GM23338 (cell line): ENCODE measurements around the gene CEP43. TPM values are rescaled to one million over a fixed set of nuclear protein-coding genes. Genes with fewer than 3 reads are reported as not detected.

ENCODE experiments used
- ATAC-seq: fragments of 200-7000 bp; cut with Tn5 transposase; 3 replicates; pipeline ENCODE4 v1.9.1; 2020
- DNase-seq: peaks from one replicate; pipeline ENCODE4 v3.0.0-alpha.2; 2015; ENCODE audit warnings: low spot score
- H2AFZ ChIP-seq: fragments of 200-600 bp; sonication (generic); 2 replicates; pipeline ENCODE4 v1.8.0; 2016; ENCODE audit warnings: antibody characterized with exemption, mild to moderate bottlenecking, moderate library complexity
- H3F3A ChIP-seq: fragments of 200-600 bp; sonication (generic); replicated peaks from 2 replicates; pipeline ENCODE4 v1.8.0; 2017; ENCODE audit warnings: antibody characterized with exemption, mixed run types, low read depth
- H3K27ac ChIP-seq: fragments of 200-600 bp; sonication (generic); 2 replicates; pipeline ENCODE4 v1.6.1; 2016; ENCODE audit warnings: low read depth
- H3K27me3 ChIP-seq: fragments of 200-600 bp; sonication (generic); 2 replicates; pipeline ENCODE4 v1.8.0; 2016; ENCODE audit warnings: mild to moderate bottlenecking, mixed run types, moderate library complexity; ENCODE audit not compliant: insufficient read depth
- H3K36me3 ChIP-seq: fragments of 200-600 bp; sonication (generic); 2 replicates; pipeline ENCODE4 v1.8.0; 2016; ENCODE audit warnings: mild to moderate bottlenecking; ENCODE audit not compliant: insufficient read depth
- H3K4me1 ChIP-seq: fragments of 200-600 bp; sonication (generic); 2 replicates; pipeline ENCODE4 v1.8.0; 2016; ENCODE audit warnings: mild to moderate bottlenecking, moderate library complexity; ENCODE audit not compliant: insufficient read depth
- H3K4me2 ChIP-seq: fragments of 200-600 bp; sonication (generic); 2 replicates; pipeline ENCODE4 v1.7.1; 2017; ENCODE audit warnings: mixed run types
- H3K4me3 ChIP-seq: fragments of 200-600 bp; sonication (generic); 2 replicates; pipeline ENCODE4 v1.6.1; 2016; ENCODE audit warnings: mixed run types
- H3K79me2 ChIP-seq: fragments of 200-600 bp; sonication (generic); replicated peaks from 2 replicates; pipeline ENCODE4 v1.8.0; 2017; ENCODE audit warnings: mild to moderate bottlenecking; ENCODE audit not compliant: insufficient read depth
- H3K9me2 ChIP-seq: fragments of 200-600 bp; sonication (generic); 2 replicates; pipeline ENCODE4 v1.8.0; 2017; ENCODE audit not compliant: insufficient read depth
- H4K20me1 ChIP-seq: fragments of 200-600 bp; sonication (generic); replicated peaks from 2 replicates; pipeline ENCODE4 v1.8.0; 2017; ENCODE audit warnings: mild to moderate bottlenecking; ENCODE audit not compliant: insufficient read depth
- H3K27ac Mint-ChIP-seq: 2 replicates; pipeline ENCODE4 v1.8.0; 2020; ENCODE audit warnings: inconsistent platforms, mild to moderate bottlenecking, moderate library complexity, mixed read lengths
- H3K27me3 Mint-ChIP-seq: 3 replicates; pipeline ENCODE4 v1.8.0; 2022; ENCODE audit warnings: low read depth, mild to moderate bottlenecking, moderate library complexity, mixed read lengths, inconsistent platforms; ENCODE audit not compliant: insufficient read depth, poor library complexity
- H3K36me3 Mint-ChIP-seq: 3 replicates; pipeline ENCODE4 v1.8.0; 2021; ENCODE audit warnings: low read depth, mild to moderate bottlenecking, inconsistent platforms, moderate library complexity, mixed read lengths
- H3K4me1 Mint-ChIP-seq: 3 replicates; pipeline ENCODE4 v1.8.0; 2020; ENCODE audit warnings: mild to moderate bottlenecking, inconsistent platforms, mixed read lengths
- H3K4me3 Mint-ChIP-seq: 3 replicates; pipeline ENCODE4 v1.8.0; 2021; ENCODE audit warnings: moderate library complexity, mild to moderate bottlenecking, inconsistent platforms, mixed read lengths
- H3K9me3 Mint-ChIP-seq: 3 replicates; pipeline ENCODE4 v1.8.0; 2020; ENCODE audit warnings: moderate library complexity, mild to moderate bottlenecking, inconsistent platforms, mixed read lengths
- CTCF ChIP-seq, 2 experiments: fragments of 200-600 bp in 1 of 2; sonication (generic) in 1 of 2; conservative IDR thresholded peaks; 2 replicates each; pipeline versions ENCODE4 v1.5.1 to v1.6.1; 2016 to 2017; ENCODE audit warnings: antibody characterized with exemption in 2 of 2, low read depth in 2 of 2, mild to moderate bottlenecking in 2 of 2, moderate library complexity in 1 of 2
- ETS1 ChIP-seq: IDR thresholded peaks from 2 replicates; pipeline ENCODE4 v1.6.1; 2016; ENCODE audit warnings: antibody characterized with exemption
- EZH2 ChIP-seq: fragments of 200-600 bp; sonication (generic); IDR thresholded peaks from one replicate; pipeline ENCODE4 v1.8.0; 2017; ENCODE audit warnings: antibody characterized with exemption, mild to moderate bottlenecking, low read depth; ENCODE audit not compliant: unreplicated experiment
- EZH2phosphoT487 ChIP-seq: fragments of 200-600 bp; sonication (generic); IDR thresholded peaks from one replicate; pipeline ENCODE4 v1.8.1; 2018; ENCODE audit warnings: antibody characterized with exemption; ENCODE audit not compliant: unreplicated experiment
- POLR2AphosphoS5 ChIP-seq: IDR thresholded peaks from 2 replicates; pipeline ENCODE4 v1.6.1; 2016; ENCODE audit warnings: antibody characterized with exemption, low read depth
- STAT1 ChIP-seq: IDR thresholded peaks from one replicate; pipeline ENCODE4 v1.6.1; 2016; ENCODE audit warnings: antibody characterized with exemption; ENCODE audit not compliant: unreplicated experiment
- polyA plus RNA-seq: library from polyadenylated mRNA; unstranded; fragments of >200 nt; fragmentation: Nextera tagmentation; extraction: Ambion mirVana; gene quantifications from 2 replicates; pipeline ENCODE4 v1.2.1, GENCODE V29; 2016
- total RNA-seq: library from RNA; depleted of rRNA; stranded (reverse); fragments of >200 nt; shearing (Covaris generic); gene quantifications from 2 replicates; pipeline ENCODE4 v1.2.3, GENCODE V29; 2014
- TF ChIP-seq, protein P1 (sequence below): fragments of 250-450 bp; sonication (Bioruptor Pico); IDR thresholded peaks from 2 replicates; pipeline ENCODE4 v1.5.0; 2020; ENCODE audit warnings: mild to moderate bottlenecking, moderate library complexity

The CEP43 gene
- total and polyA plus RNA-seq, 2 experiments from 2014 or later, result 39.9 to 44.3 TPM

DNA sequence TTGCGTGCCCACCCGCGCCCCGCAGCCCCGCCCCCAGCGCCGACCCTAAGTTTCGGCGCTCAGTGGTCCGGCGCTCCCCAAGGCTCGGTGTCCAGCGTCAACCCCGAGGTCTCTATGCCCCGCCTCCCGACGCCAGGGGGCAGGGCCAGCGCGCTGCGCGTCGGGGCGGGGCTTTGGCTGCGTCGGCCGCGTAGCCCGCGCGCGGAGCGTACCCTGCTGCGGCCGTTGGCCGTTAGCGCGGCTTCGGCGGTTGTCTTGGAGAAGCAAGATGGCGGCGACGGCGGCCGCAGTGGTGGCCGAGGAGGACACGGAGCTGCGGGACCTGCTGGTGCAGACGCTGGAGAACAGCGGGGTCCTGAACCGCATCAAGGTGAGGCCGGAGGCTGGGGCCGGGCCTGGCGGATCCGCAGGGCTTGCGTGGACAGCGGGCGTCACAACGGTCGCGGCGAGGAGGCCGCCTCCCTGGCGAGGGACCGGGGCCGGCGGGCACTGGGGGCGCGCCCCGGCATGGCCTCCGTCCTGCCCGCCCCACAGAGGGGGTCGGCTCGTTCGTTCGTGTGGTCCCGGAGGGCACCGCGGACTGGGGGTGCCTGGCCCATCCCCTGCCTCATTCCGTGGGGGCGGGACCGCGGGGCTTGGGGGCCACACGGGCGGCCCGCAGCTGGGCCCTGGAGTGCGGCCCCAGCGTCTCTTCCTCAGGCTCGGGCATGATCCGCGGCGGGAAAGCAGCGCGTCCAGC is at the start of gene CEP43 (continued):
- no peak for TF ChIP-seq ETS1

DNA sequence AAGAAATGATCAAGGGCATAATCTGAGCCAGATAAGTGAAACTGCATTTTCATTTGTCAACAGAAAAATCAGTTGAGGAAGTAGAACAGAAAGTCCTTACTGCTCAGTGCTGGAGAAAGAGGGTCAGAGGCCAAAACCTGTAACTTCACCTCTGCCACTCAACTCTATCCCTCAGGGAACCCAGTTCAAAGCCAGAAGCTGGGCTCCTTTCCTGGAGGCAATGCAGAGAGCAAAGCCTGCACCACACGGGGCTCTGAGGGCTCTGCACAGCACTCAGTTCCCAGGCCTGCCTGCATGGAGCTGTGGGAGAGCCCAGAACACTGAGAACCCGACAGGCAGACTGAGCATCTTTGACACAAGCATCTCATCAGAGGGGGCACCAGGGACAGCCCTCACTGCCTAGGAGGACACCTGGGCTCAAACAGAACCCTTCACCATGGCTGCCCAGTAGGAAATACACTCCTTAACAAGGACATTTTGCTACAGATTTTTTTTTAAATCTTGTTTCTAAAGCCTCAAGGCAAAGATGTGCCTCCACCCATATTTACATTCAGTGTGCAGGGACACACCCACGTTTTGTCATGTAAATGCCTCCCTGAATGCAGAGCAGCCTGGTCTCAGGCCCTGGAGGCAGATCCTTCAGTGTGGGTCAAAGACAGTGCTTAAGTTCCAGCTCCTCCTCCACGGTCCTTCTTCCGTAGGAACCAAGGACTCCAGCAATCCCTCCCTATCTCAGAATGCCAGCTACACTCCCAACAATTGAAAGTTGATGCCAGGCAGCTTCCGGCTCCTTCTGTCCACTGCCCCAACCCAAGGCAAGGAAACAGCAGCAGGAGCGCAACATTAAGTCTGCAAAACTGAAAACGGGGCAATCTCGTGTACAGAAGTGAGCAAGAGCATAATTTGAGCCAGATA is 49.4 kb upstream of the CEP43 start:
- Histone ChIP-seq H4K20me1 (no peaks in the 10 kb centered on the region; the same call in 1 of the 2 replicates), H3K4me1 (peaks cover 11% of the 10 kb centered on the region), H3K4me2 (peak overlapping the region; percentile 58; the same call in 1 of the 2 replicates), H2AFZ (no peak overlapping the region), H3K79me2 (peaks cover 5% of the 10 kb centered on the region; the same call in 1 of the 2 replicates), H3K27me3 (no peaks in the 10 kb centered on the region), H3K27ac (peak overlapping the region; percentile 79; the same call in 1 of the 2 replicates), H3F3A (no peaks in the 10 kb centered on the region), H3K9me2 (no peaks in the 10 kb centered on the region), H3K36me3 (no peaks in the 10 kb centered on the region; the same call in 1 of the 2 replicates), H3K4me3 (0 out of 2 replicates have a peak overlapping the region, but pooled peaks have one; percentile 20)
- no peaks in the 10 kb centered on the region for H3K27me3 Mint-ChIP-seq
- TF ChIP-seq EZH2phosphoT487 (no peak), POLR2AphosphoS5 (no peak), CTCF (conservative IDR thresholded peaks at IDR 0.05; ENCODE audit: low read depth in 2 of 2) (no peak), STAT1 (no peak), EZH2 (no peak)
- TF ChIP-seq, protein P1, sequence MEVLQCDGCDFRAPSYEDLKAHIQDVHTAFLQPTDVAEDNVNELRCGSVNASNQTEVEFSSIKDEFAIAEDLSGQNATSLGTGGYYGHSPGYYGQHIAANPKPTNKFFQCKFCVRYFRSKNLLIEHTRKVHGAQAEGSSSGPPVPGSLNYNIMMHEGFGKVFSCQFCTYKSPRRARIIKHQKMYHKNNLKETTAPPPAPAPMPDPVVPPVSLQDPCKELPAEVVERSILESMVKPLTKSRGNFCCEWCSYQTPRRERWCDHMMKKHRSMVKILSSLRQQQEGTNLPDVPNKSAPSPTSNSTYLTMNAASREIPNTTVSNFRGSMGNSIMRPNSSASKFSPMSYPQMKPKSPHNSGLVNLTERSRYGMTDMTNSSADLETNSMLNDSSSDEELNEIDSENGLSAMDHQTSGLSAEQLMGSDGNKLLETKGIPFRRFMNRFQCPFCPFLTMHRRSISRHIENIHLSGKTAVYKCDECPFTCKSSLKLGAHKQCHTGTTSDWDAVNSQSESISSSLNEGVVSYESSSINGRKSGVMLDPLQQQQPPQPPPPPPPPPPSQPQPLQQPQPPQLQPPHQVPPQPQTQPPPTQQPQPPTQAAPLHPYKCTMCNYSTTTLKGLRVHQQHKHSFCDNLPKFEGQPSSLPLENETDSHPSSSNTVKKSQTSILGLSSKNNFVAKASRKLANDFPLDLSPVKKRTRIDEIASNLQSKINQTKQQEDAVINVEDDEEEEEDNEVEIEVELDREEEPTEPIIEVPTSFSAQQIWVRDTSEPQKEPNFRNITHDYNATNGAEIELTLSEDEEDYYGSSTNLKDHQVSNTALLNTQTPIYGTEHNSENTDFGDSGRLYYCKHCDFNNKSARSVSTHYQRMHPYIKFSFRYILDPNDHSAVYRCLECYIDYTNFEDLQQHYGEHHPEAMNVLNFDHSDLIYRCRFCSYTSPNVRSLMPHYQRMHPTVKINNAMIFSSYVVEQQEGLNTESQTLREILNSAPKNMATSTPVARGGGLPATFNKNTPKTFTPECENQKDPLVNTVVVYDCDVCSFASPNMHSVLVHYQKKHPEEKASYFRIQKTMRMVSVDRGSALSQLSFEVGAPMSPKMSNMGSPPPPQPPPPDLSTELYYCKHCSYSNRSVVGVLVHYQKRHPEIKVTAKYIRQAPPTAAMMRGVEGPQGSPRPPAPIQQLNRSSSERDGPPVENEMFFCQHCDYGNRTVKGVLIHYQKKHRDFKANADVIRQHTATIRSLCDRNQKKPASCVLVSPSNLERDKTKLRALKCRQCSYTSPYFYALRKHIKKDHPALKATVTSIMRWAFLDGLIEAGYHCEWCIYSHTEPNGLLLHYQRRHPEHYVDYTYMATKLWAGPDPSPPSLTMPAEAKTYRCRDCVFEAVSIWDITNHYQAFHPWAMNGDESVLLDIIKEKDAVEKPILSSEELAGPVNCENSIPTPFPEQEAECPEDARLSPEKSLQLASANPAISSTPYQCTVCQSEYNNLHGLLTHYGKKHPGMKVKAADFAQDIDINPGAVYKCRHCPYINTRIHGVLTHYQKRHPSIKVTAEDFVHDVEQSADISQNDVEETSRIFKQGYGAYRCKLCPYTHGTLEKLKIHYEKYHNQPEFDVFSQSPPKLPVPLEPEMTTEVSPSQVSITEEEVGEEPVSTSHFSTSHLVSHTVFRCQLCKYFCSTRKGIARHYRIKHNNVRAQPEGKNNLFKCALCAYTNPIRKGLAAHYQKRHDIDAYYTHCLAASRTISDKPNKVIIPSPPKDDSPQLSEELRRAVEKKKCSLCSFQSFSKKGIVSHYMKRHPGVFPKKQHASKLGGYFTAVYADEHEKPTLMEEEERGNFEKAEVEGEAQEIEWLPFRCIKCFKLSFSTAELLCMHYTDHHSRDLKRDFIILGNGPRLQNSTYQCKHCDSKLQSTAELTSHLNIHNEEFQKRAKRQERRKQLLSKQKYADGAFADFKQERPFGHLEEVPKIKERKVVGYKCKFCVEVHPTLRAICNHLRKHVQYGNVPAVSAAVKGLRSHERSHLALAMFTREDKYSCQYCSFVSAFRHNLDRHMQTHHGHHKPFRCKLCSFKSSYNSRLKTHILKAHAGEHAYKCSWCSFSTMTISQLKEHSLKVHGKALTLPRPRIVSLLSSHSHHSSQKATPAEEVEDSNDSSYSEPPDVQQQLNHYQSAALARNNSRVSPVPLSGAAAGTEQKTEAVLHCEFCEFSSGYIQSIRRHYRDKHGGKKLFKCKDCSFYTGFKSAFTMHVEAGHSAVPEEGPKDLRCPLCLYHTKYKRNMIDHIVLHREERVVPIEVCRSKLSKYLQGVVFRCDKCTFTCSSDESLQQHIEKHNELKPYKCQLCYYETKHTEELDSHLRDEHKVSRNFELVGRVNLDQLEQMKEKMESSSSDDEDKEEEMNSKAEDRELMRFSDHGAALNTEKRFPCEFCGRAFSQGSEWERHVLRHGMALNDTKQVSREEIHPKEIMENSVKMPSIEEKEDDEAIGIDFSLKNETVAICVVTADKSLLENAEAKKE (CRISPR knock-in tag), result no peak
- no peak overlapping the region for H3K27ac Mint-ChIP-seq
- H3K4me1 Mint-ChIP-seq, result peaks cover 4% of the 10 kb centered on the region
- H3K36me3 Mint-ChIP-seq, result peaks cover 49% of the 10 kb centered on the region
- H3K4me3 Mint-ChIP-seq, result no peak overlapping the region; the same call in 2 of the 3 replicates
- peak; percentile 83 for ATAC-seq
- peaks cover 18% of the 10 kb centered on the region for H3K9me3 Mint-ChIP-seq
- DNase-seq, result peak; percentile 57
